MG63 (cell line): ENCODE data around the gene PROSER2. TPM values are rescaled to one million over a fixed set of nuclear protein-coding genes. Genes with fewer than 3 reads are reported as not detected.

Experiments used
- DNase-seq: peaks from one replicate; pipeline ENCODE4 v3.0.0-alpha.2; 2020
- H3K27me3 ChIP-seq: fragments of 250-450 bp; sonication (Bioruptor Pico); 2 replicates; pipeline ENCODE4 v1.5.1; 2020; ENCODE audit warnings: mild to moderate bottlenecking, moderate library complexity
- H3K36me3 ChIP-seq: fragments of 250-450 bp; sonication (Bioruptor Pico); 2 replicates; pipeline ENCODE4 v1.5.1; 2020; ENCODE audit warnings: mild to moderate bottlenecking, moderate library complexity
- H3K4me3 ChIP-seq: fragments of 250-450 bp; sonication (Bioruptor Pico); 2 replicates; pipeline ENCODE4 v1.5.1; 2020; ENCODE audit warnings: mild to moderate bottlenecking, moderate library complexity
- H3K9me3 ChIP-seq: fragments of 250-450 bp; sonication (Bioruptor Pico); 2 replicates; pipeline ENCODE4 v1.5.1; 2020; ENCODE audit warnings: mild to moderate bottlenecking, moderate library complexity
- total RNA-seq: library from RNA; depleted of rRNA; stranded (reverse); fragments of >200 nt; shearing (Covaris generic); gene quantifications from 2 replicates; pipeline ENCODE4 v1.2.3, GENCODE V29; 2014; ENCODE audit warnings: low replicate concordance

Gene PROSER2
- total RNA-seq, 1 experiment from 2014 or later, result 2.1 TPM

GRCh38 chr10:11871466-11871865 lies 48.3 kb downstream of the PROSER2 start:
- no peaks in the 10 kb centered on the region for H3K27me3 ChIP-seq
- no peak for DNase-seq

GRCh38 chr10:11874568-11875493 lies 51.7 kb downstream of the PROSER2 start:
- H3K27me3 ChIP-seq, result no peaks in the 10 kb centered on the region
- DNase-seq, result no peak
- no peaks in the 10 kb centered on the region for H3K9me3 ChIP-seq
- H3K4me3 ChIP-seq, result no peak overlapping the region
- H3K36me3 ChIP-seq, result no peaks in the 10 kb centered on the region

More at GRCh38 chr10:11871466-11871865, 48.3 kb downstream of the PROSER2 start:
- H3K9me3 ChIP-seq, result no peaks in the 10 kb centered on the region
- no peaks in the 10 kb centered on the region for H3K36me3 ChIP-seq
- H3K4me3 ChIP-seq, result no peak overlapping the region

- H3K27me3 ChIP-seq, result no peaks in the 10 kb centered on the region
- no peaks in the 10 kb centered on the region for H3K36me3 ChIP-seq
- no peak overlapping the region for H3K4me3 ChIP-seq
- H3K9me3 ChIP-seq, result no peaks in the 10 kb centered on the region
- peak; percentile 97 for DNase-seq
These were observed 52.5 kb downstream of the PROSER2 start for GRCh38 chr10:11875494-11876281.

- no peak overlapping the region for H3K4me3 ChIP-seq
- no peak for DNase-seq
- no peaks in the 10 kb centered on the region for H3K9me3 ChIP-seq
- H3K27me3 ChIP-seq, result no peaks in the 10 kb centered on the region
- no peaks in the 10 kb centered on the region for H3K36me3 ChIP-seq
These were observed 53.2 kb downstream of the PROSER2 start for GRCh38 chr10:11876324-11876723.

GRCh38 chr10:11876805-11877590 lies 53.8 kb downstream of the PROSER2 start:
- Histone ChIP-seq H3K9me3 (no peaks in the 10 kb centered on the region), H3K27me3 (no peaks in the 10 kb centered on the region), H3K36me3 (no peaks in the 10 kb centered on the region), H3K4me3 (no peak overlapping the region)
- DNase-seq, result no peak

- Histone ChIP-seq H3K27me3 (no peaks in the 10 kb centered on the region), H3K9me3 (no peaks in the 10 kb centered on the region), H3K4me3 (no peak overlapping the region), H3K36me3 (no peaks in the 10 kb centered on the region)
- DNase-seq, result no peak
These were observed 54.4 kb downstream of the PROSER2 start for GRCh38 chr10:11877591-11877905.

- Histone ChIP-seq H3K36me3 (no peaks in the 10 kb centered on the region), H3K4me3 (no peak overlapping the region), H3K9me3 (no peaks in the 10 kb centered on the region), H3K27me3 (no peaks in the 10 kb centered on the region)
- DNase-seq, result no peak
These were observed 55.6 kb downstream of the PROSER2 start for GRCh38 chr10:11878776-11879175.

GRCh38 chr10:11879387-11880094 lies 56.4 kb downstream of the PROSER2 start:
- no peaks in the 10 kb centered on the region for H3K9me3 ChIP-seq
- H3K36me3 ChIP-seq, result no peaks in the 10 kb centered on the region
- no peak overlapping the region for H3K4me3 ChIP-seq
- H3K27me3 ChIP-seq, result no peaks in the 10 kb centered on the region
- no peak for DNase-seq

- DNase-seq, result no peak
These were observed 57.2 kb downstream of the PROSER2 start for GRCh38 chr10:11880151-11881029.

GRCh38 chr10:11881030-11881476 lies 57.9 kb downstream of the PROSER2 start:
- H3K36me3 ChIP-seq, result no peaks in the 10 kb centered on the region
- H3K4me3 ChIP-seq, result no peak overlapping the region
- no peaks in the 10 kb centered on the region for H3K27me3 ChIP-seq
- DNase-seq, result no peak
- no peaks in the 10 kb centered on the region for H3K9me3 ChIP-seq

More at GRCh38 chr10:11880151-11881029, 57.2 kb downstream of the PROSER2 start:
- Histone ChIP-seq H3K36me3 (no peaks in the 10 kb centered on the region), H3K4me3 (no peak overlapping the region), H3K9me3 (no peaks in the 10 kb centered on the region), H3K27me3 (no peaks in the 10 kb centered on the region)

GRCh38 chr10:11881477-11882417 lies 58.6 kb downstream of the PROSER2 start:
- Histone ChIP-seq H3K27me3 (no peaks in the 10 kb centered on the region), H3K4me3 (no peak overlapping the region), H3K36me3 (no peaks in the 10 kb centered on the region), H3K9me3 (no peaks in the 10 kb centered on the region)
- DNase-seq, result peak; percentile 50

- no peak for DNase-seq
- Histone ChIP-seq H3K9me3 (no peaks in the 10 kb centered on the region), H3K27me3 (no peaks in the 10 kb centered on the region), H3K4me3 (no peak overlapping the region), H3K36me3 (no peaks in the 10 kb centered on the region)
These were observed 59.7 kb downstream of the PROSER2 start for GRCh38 chr10:11882646-11883375.

GRCh38 chr10:11884706-11885423 lies 61.7 kb downstream of the PROSER2 start:
- no peaks in the 10 kb centered on the region for H3K36me3 ChIP-seq
- DNase-seq, result no peak
- no peaks in the 10 kb centered on the region for H3K9me3 ChIP-seq
- no peaks in the 10 kb centered on the region for H3K27me3 ChIP-seq
- H3K4me3 ChIP-seq, result no peak overlapping the region
